ENCODE measurements around the gene PLEKHA8.

Gene PLEKHA8

DNA sequence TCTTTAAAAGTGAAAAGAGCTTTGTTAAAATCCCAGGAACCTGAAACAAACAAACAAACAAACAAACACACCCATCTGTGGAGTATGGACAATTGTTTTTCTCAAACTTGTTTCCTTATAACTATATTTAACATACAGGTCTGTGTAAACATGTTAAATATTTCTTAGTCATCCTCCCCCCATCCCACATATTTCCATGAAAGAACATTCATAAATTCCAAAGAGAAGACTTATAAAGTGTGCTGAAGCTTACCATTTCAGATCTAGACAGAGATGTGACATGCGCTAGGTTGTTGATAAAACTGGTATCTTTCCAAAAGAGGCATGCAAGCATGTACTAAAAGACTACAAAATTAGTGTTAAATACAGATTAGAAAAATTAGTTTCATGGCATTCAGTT, 8.3 kb upstream of the PLEKHA8 start:
- no peak for TF ChIP-seq TCF12 (IDR thresholded peaks at IDR 0.05; ENCODE audit: low read depth)
- no peak for TF ChIP-seq YY1 (IDR thresholded peaks at IDR 0.05; ENCODE audit: low read depth)
- TF ChIP-seq, protein P1, sequence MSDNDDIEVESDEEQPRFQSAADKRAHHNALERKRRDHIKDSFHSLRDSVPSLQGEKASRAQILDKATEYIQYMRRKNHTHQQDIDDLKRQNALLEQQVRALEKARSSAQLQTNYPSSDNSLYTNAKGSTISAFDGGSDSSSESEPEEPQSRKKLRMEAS (IDR thresholded peaks at IDR 0.05), result no peak
- no peak for TF ChIP-seq CEBPB (IDR thresholded peaks at IDR 0.05)
- TF ChIP-seq EGR1 (IDR thresholded peaks at IDR 0.05), result no peak
- TF ChIP-seq TAF1 (IDR thresholded peaks at IDR 0.05; ENCODE audit: low read depth), result no peak
- no peak for TF ChIP-seq TEAD4 (IDR thresholded peaks at IDR 0.05)
- no peak for TF ChIP-seq ZBTB7A (IDR thresholded peaks at IDR 0.05; ENCODE audit: low read depth)
- TF ChIP-seq FOXM1 (IDR thresholded peaks at IDR 0.05; ENCODE audit: borderline replicate concordance, low read depth), result no peak
- TF ChIP-seq, protein P2, sequence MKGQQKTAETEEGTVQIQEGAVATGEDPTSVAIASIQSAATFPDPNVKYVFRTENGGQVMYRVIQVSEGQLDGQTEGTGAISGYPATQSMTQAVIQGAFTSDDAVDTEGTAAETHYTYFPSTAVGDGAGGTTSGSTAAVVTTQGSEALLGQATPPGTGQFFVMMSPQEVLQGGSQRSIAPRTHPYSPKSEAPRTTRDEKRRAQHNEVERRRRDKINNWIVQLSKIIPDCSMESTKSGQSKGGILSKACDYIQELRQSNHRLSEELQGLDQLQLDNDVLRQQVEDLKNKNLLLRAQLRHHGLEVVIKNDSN (IDR thresholded peaks at IDR 0.05), result no peak
- TF ChIP-seq EP300 (IDR thresholded peaks at IDR 0.05; ENCODE audit: borderline replicate concordance), result no peak
- TF ChIP-seq NFIC (IDR thresholded peaks at IDR 0.05), result no peak

DNA sequence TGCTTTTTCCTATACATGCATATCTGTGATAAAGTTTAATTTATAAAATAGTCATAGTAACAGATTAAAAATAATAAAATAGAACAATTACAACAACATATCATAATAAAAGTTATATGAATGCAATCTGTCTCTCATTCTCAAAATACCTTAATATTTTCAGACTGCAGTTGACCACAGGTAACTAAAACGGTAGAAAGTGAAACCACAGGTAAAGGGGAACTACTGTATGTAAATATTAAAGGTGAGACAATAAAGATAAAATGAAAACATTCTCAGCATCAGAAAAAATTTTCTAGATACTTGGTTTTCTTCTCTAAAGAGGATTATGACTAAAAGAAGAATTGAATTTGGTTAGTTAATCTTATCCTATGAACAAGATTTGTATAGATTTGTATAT, 7.7 kb upstream of the PLEKHA8 start:
- TF ChIP-seq CEBPB (IDR thresholded peaks at IDR 0.05), result no peak
- no peak for TF ChIP-seq EP300 (IDR thresholded peaks at IDR 0.05; ENCODE audit: borderline replicate concordance)
- TF ChIP-seq TCF12 (IDR thresholded peaks at IDR 0.05; ENCODE audit: low read depth), result no peak
- TF ChIP-seq NFIC (IDR thresholded peaks at IDR 0.05), result no peak
- TF ChIP-seq, protein P1 (IDR thresholded peaks at IDR 0.05), result no peak
- no peak for TF ChIP-seq EGR1 (IDR thresholded peaks at IDR 0.05)
- TF ChIP-seq, protein P3, sequence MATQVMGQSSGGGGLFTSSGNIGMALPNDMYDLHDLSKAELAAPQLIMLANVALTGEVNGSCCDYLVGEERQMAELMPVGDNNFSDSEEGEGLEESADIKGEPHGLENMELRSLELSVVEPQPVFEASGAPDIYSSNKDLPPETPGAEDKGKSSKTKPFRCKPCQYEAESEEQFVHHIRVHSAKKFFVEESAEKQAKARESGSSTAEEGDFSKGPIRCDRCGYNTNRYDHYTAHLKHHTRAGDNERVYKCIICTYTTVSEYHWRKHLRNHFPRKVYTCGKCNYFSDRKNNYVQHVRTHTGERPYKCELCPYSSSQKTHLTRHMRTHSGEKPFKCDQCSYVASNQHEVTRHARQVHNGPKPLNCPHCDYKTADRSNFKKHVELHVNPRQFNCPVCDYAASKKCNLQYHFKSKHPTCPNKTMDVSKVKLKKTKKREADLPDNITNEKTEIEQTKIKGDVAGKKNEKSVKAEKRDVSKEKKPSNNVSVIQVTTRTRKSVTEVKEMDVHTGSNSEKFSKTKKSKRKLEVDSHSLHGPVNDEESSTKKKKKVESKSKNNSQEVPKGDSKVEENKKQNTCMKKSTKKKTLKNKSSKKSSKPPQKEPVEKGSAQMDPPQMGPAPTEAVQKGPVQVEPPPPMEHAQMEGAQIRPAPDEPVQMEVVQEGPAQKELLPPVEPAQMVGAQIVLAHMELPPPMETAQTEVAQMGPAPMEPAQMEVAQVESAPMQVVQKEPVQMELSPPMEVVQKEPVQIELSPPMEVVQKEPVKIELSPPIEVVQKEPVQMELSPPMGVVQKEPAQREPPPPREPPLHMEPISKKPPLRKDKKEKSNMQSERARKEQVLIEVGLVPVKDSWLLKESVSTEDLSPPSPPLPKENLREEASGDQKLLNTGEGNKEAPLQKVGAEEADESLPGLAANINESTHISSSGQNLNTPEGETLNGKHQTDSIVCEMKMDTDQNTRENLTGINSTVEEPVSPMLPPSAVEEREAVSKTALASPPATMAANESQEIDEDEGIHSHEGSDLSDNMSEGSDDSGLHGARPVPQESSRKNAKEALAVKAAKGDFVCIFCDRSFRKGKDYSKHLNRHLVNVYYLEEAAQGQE (IDR thresholded peaks at IDR 0.05; ENCODE audit: low read depth), result no peak
- TF ChIP-seq CREB1 (IDR thresholded peaks at IDR 0.05; ENCODE audit: low read depth), result no peak
- no peak for TF ChIP-seq TAF1 (IDR thresholded peaks at IDR 0.05; ENCODE audit: low read depth)
- no peak for TF ChIP-seq TEAD4 (IDR thresholded peaks at IDR 0.05)
- no peak for TF ChIP-seq FOXM1 (IDR thresholded peaks at IDR 0.05; ENCODE audit: borderline replicate concordance, low read depth)
- TF ChIP-seq YY1 (IDR thresholded peaks at IDR 0.05; ENCODE audit: low read depth), result no peak
- TF ChIP-seq, protein P2 (IDR thresholded peaks at IDR 0.05), result no peak
- no peak for TF ChIP-seq RAD21 (IDR thresholded peaks at IDR 0.05; ENCODE audit: low read depth)
- no peak for TF ChIP-seq ZBTB7A (IDR thresholded peaks at IDR 0.05; ENCODE audit: low read depth)

DNA sequence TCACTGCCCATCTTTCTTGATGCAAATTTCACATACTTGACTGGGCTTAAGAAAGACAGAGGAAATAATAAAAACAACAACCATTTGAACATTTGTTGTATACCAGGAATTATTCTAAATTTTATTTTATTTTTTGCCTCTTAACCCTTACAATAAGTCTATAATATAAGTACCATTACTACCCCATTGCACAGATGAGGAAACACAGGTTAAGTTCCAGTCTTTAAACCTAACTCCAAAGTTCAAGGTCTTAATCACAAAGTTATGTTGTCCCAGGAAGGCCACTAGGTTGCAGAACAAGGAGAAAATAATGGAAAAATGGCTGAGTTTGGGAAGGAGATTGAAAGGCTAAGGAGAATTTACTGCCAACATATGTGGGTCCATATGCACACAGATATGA, 5.2 kb upstream of the PLEKHA8 start:
- no peak for TF ChIP-seq CEBPB (IDR thresholded peaks at IDR 0.05)
- no peak for TF ChIP-seq EP300 (IDR thresholded peaks at IDR 0.05; ENCODE audit: borderline replicate concordance)

DNA sequence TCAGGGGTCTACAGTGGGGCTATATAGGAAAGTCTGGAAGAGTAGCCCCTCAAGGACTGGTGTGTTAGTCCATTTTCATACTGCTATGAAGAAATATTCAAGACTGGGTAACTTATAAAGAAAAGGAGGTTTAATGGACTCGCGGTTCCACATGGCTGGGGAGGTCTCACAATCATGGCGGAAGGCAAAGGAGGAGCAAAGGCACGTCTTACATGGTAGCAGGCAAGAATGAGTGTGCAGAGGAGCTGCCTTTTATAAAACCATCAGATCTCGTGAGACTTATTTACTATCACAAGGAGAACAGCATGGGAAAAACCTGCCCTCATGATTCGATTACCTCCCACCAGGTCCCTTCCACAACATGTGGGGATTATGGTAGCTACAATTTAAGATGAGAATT, 4.7 kb upstream of the PLEKHA8 start:
- TF ChIP-seq EGR1 (IDR thresholded peaks at IDR 0.05) (no peak), TCF12 (IDR thresholded peaks at IDR 0.05; ENCODE audit: low read depth) (no peak), RAD21 (IDR thresholded peaks at IDR 0.05; ENCODE audit: low read depth) (no peak), TAF1 (IDR thresholded peaks at IDR 0.05; ENCODE audit: low read depth) (no peak), CEBPB (IDR thresholded peaks at IDR 0.05) (no peak)
- TF ChIP-seq, protein P2 (IDR thresholded peaks at IDR 0.05), result no peak

DNA sequence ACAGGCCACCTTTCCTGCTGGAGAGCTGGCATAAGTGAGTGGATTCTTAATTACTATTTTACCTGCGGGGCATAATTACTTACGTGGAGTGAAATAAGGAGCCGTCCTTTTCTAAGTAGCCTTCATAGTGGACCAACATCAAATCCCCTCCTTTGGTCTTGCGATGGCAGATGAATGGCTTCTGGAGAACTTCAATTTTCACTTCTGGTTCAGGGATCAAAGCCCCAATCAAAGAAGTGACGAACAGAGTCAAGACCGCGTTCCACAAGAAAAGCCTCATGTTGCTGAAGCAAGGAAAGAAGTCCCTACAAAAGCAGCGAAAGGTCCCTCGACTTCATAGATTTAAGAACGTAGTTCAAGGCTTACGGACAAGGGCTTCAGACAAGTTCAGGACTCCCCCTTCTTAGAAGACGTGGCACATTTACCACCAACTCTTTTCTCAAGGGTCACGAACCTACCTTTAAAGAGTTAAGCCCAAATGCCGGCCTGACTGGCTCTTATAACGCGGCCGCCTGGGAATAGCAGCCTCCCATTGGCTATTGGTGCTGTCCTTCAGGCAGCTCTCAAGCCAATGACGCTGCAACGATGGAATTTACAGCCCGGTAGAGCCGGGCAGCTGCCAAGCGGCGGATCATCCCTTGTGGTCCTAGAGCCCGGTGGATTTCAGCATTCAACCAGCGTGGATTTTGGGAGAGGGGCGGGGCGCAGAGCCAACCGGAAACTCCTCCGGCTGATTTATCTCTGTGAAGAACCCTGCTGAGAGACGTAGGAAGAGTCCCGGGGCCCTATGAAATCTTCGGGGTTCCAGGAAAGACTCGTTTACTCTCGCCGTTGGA, 1.8 kb upstream of the PLEKHA8 start, which contains the start of gene FKBP14:
FKBP14 (minus strand) TSS at position 474 of the 836 bp plus-strand sequence; CDS start at position 280, 194 bp downstream.
- TF ChIP-seq, protein P1 (IDR thresholded peaks at IDR 0.05), result peak; percentile 63; the same call in 1 of the 2 replicates
- TF ChIP-seq TEAD4 (IDR thresholded peaks at IDR 0.05) (0 out of 2 replicates have a peak, but pooled peaks have one; percentile 35), TAF1 (IDR thresholded peaks at IDR 0.05; ENCODE audit: low read depth) (0 out of 2 replicates have a peak, but pooled peaks have one; percentile 23), NFIC (IDR thresholded peaks at IDR 0.05) (peak; percentile 81), CEBPB (IDR thresholded peaks at IDR 0.05) (no peak), CREB1 (IDR thresholded peaks at IDR 0.05; ENCODE audit: low read depth) (0 out of 2 replicates have a peak, but pooled peaks have one; percentile 17)
- TF ChIP-seq, protein P2 (IDR thresholded peaks at IDR 0.05), result no peak

DNA sequence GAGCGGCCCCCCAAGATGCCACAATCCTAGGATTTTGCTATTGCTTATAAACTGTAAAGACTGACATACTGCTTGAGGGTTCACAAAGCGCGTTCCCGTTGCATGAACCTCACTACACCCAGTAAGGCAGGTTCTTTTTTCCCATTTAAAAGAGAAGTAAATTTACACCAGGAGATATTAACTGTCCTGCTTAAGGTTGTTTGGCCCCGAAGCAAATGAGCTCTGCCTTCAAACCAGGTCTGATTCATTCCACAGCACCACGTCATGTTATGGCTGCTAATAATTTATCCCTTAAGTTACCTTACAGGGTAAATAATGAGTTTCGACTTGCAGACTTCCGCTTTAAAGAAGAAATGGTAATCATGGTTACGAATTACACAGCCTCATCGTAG, 1.2 kb upstream of the PLEKHA8 start:
- no peak for TF ChIP-seq CREB1 (IDR thresholded peaks at IDR 0.05; ENCODE audit: low read depth)
- no peak for TF ChIP-seq RAD21 (IDR thresholded peaks at IDR 0.05; ENCODE audit: low read depth)
- TF ChIP-seq, protein P3 (IDR thresholded peaks at IDR 0.05; ENCODE audit: low read depth), result no peak
- TF ChIP-seq, protein P1 (IDR thresholded peaks at IDR 0.05), result no peak

Measured in Ishikawa (cell line).